Daoy (cell line): Measurements from ENCODE around the gene APBB1. TPM values are rescaled to one million over a fixed set of nuclear protein-coding genes. Genes with fewer than 3 reads are reported as not detected.
"Not testable (repeated sequence)": the region's sequence is repeated elsewhere in the genome, so short reads cannot be mapped to it uniquely, and the experiment has no call there.

Experiments used
- DNase-seq: peaks from one replicate; pipeline ENCODE4 v3.0.0-alpha.2; 2015; ENCODE audit warnings: low read depth
- total RNA-seq: library from RNA; depleted of rRNA; stranded (reverse); fragments of >200 nt; shearing (Covaris generic); gene quantifications from 2 replicates; pipeline ENCODE4 v1.2.3, GENCODE V29; 2014

Gene APBB1
- total RNA-seq, 1 experiment from 2014 or later: 6.7 TPM

DNA sequence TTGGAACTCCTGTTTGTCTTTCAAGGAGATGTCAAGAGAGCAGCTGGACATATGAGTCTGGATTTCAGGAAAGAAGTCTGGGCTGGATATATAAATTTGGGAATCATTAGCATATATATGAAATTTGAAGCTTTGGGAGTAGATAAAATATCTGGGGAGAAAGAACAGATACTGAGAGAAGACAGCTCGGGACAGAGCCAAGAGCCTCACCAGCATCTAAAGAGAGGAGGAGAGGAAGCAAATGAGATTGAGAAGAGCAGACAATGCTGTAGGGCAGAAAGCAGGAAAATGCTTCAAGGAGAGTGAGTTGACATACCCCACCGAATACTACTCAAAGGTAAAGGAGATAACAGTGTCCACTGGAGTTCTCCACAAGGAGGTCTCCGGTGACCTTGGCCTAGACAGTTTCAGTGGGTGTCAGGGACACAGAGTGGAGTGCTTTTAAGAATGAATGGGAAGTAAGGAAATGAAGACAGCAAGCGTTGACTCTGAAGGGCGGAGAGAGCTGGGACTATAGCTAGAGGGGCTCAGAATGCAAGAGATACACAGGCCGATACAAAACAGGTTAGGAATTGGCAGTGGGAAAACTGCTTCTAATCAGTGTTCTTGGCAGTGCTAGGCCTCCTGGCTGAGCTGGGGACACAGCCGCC lies 862 bp downstream of the APBB1 start:
- DNase-seq: no peak

GRCh38 chr11:6415797-6416196 lies 3.1 kb downstream of the APBB1 start:
- no peak for DNase-seq

- no peak for DNase-seq
Observed at GRCh38 chr11:6414874-6415328, 4.0 kb downstream of the APBB1 start.

- no peak for DNase-seq
Observed at GRCh38 chr11:6413791-6414201, 5.1 kb downstream of the APBB1 start.

DNA sequence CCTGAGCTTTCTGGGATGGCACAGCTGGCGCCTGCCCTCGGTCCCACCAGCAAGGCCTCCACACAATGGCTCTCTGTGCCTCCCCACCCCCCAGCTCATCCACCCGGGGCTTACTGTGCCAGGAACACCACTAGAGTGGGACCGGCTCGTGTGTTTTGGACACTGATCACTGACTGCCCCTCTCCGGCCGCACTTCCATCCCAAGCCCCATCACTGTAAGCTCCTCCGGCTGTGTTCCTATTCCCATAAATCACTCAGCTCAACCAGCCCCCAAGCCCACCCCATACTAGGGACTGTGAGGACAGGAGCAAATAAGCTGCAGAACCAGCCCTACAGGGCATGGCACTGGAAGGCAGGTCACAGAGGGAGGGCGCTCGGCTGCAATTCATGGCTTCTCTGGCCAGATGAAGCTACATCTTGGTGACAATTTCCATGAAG lies 7.3 kb downstream of the APBB1 start:
- no peak for DNase-seq

GRCh38 chr11:6410695-6411430 lies 8.0 kb downstream of the APBB1 start:
- no peak for DNase-seq

- no peak for DNase-seq
Observed at GRCh38 chr11:6406370-6406769, 12.5 kb downstream of the APBB1 start.

DNA sequence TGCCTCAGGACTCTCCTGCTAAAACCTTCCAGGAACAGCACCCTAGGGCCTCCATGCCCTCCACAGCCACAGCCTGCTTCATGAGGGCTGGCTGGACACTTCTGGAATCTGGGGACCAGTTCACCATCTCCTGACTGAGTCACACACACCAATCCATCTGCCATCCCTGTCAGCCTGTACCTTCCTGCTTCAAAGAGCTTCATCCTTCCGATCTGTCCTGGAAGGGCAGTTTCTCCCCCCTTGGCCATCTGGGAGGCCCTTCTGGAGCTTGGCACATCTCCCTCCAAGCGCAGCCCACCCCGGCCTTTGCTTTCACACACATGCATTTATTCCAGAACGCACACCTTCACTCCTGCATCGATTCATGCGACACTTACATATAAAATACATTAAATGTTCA lies 13.0 kb downstream of the APBB1 start:
- DNase-seq: no peak

- no peak for DNase-seq
Observed at GRCh38 chr11:6405052-6405667, 13.7 kb downstream of the APBB1 start.

DNA sequence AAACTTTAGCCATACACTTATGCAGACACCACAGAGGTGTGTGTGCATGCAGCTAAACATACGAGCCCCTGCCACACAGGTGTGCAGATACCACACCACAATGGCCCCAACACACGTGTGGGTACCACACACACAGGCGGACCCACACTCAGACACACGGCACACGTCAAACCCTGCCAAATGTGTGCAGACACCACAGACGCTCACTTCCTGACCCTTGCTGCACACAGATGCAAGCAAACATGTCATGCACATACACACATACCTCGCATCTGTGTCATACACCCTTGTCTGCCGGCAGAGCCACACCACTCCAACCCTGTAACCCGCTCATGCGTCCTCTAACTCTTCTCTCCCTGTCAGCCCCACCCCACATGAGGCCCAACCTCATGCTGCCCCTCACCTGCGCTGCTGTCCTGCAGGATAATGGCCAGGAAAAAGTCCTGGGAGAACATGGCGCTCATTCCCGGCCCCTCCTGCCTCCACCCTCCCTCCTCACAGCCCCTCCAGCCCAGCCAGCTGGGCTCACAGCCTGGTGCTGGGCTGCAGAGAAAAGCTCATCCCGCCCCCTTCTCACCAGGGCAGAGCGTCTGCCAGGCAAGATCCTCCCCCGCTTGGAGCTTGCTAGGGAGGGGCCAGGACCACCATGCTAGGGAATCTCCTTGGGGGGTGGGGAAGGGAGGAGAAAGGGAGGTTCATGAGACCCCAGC lies 14.4 kb downstream of the APBB1 start:
- peak; percentile 20 for DNase-seq

DNA sequence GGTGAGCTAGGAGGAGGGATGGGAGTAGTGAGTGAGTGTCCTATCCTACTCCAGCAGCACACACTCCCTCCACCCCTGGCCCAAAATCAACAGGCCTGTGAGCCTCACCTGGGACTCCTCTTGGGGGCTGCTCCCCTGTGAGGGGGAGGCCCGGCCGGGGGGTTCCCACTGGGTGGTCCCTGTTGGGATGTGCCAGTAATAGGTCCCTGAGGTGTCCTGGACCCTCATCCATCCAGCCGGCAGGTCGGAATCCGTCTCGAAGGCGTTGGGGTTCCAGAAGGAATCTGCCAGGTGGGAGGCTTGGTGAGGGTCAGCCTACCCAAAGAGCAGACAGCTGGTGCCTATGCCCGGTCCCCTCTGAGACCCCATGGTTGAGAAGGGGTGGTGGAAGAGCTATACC lies 15.4 kb downstream of the APBB1 start:
- no peak for DNase-seq

- peak; percentile 23 for DNase-seq
Observed at GRCh38 chr11:6402561-6402981, 16.3 kb downstream of the APBB1 start.

DNA sequence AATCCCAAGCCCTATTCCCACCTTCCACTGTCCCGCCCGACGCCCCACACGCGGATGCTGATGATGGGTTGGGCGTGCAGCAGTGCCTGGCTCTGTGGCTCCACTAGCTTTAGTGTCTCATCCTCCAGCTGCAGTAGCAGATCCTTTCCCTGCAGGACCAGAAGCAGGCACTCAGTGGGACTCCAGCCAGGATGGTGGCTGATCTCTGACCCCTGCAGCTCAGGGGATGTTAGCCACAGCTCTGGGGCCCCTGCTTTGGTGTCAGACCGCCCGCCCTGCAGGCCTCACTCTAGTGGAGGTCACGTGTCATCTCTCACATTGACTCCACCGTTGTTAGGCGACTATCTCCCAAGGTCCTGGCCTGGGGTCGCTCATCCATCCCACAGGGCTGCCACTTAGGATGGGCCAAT lies 16.8 kb downstream of the APBB1 start:
- DNase-seq: no peak

DNA sequence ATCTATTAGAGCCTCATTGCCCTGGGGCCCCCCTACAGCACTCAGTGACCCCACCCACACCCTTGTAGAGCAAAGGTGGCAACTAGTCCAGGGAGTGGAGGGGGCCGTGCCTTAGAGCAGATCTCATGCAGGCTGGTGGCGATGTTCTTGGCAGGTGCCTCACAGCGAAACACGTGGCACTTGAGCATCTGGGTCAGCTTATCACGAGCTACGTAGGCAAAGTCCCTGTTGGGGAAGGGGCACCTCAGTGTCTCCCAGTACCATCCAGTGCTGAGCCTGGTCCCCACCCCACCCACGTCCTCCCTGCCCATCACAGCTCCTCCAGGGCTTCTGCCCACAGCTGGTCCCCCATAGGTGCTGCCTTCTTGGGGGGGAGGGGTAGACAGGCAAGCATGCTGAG lies 17.4 kb downstream of the APBB1 start:
- no peak for DNase-seq

GRCh38 chr11:6400431-6401345 lies 18.2 kb downstream of the APBB1 start:
- no peak for DNase-seq

- DNase-seq: no peak
Observed at GRCh38 chr11:6397636-6398035, 21.3 kb downstream of the APBB1 start.

GRCh38 chr11:6397156-6397555 lies 21.7 kb downstream of the APBB1 start:
- no peak for DNase-seq

GRCh38 chr11:6395470-6396060 lies 23.3 kb downstream of the APBB1 start:
- no peak for DNase-seq

- DNase-seq: no peak
Observed at GRCh38 chr11:6393989-6394670, 24.8 kb downstream of the APBB1 start.

DNA sequence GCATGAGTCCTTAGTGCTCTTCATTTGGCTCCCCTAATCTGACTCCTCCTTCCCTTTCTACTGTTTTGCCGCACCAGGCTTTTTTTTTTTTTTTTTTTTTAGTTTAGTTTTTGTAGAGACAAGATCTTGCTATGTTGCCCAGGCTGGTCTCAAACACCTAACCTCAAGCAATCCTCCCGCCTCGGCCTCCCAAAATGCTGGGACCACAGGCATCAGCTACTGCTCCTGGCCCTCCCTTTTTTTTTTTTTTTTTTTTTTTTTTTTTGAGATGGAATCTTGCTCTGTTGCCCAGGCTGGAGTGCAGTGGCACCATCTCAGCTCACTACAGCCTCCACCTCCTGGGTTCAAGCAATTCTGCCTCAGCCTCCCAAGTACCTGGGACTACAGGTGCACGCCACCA lies 26.6 kb downstream of the APBB1 start:
- DNase-seq: not testable (repeated sequence)
